ENCODE results near the gene UNC80. TPM values are rescaled to one million over a fixed set of nuclear protein-coding genes. Genes with fewer than 3 reads are reported as not detected.

The UNC80 gene
- total RNA-seq, 1 experiment from 2014 or later = 0.17 TPM

DNA sequence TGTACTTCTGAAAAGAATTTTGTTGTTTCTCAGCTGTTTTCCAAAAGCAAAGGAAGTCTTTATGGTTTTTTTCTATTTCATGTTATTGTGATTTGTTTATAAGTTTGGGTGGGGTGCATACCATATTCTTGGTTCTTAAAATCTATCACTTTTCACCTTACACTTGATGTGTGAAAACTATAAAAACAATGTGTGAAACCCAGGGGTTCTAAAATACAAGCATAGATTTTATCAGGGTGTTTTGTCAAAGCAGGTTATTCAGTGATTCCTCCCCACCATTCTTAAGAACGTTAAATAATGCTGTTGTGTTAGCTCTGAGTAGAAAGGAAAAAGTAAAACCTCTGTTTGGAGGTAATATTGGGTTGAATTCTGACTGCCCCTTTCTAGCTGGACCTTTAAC, 248.5 kb downstream of the UNC80 start:
- Histone ChIP-seq H3K36me3 (replicated peaks; ENCODE audit: control insufficient read depth, insufficient read depth, low read length) (peaks cover 24% of the 10 kb centered on the region), H3K27me3 (ENCODE audit: control insufficient read depth, insufficient read depth, low read length) (no peaks in the 10 kb centered on the region), H3K4me3 (ENCODE audit: insufficient read depth, low read depth, low read length) (no peak overlapping the region)
- no peak for DNase-seq

DNA sequence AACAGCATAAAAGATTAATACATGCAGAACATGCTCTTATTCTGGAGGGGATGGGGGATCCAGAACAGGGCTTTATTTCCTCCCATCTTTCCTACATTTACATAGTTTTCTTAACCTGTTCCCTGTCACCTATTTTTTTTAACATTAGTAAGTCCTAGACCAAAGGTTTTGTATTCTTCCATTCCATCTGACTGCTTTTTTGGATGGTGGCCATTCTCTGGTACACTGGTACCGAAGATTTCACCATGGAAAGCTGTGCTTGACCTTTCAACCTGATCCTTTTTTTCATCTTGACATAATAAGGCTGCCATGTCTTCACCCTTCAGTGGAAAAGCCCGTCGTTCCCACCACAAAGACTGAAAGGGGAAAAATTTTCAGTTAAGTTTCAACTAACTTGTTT, 251.2 kb downstream of the UNC80 start:
- DNase-seq = no peak
- Histone ChIP-seq H3K4me3 (ENCODE audit: insufficient read depth, low read depth, low read length) (no peak overlapping the region), H3K36me3 (replicated peaks; ENCODE audit: control insufficient read depth, insufficient read depth, low read length) (peaks cover 11% of the 10 kb centered on the region), H3K27me3 (ENCODE audit: control insufficient read depth, insufficient read depth, low read length) (no peaks in the 10 kb centered on the region)

- no peak for DNase-seq
- H3K4me3 ChIP-seq (ENCODE audit: insufficient read depth, low read depth, low read length) = no peak overlapping the region
- H3K36me3 ChIP-seq (replicated peaks; ENCODE audit: control insufficient read depth, insufficient read depth, low read length) = peaks cover 3% of the 10 kb centered on the region; the same call in 1 of the 2 replicates
- no peaks in the 10 kb centered on the region for H3K27me3 ChIP-seq (ENCODE audit: control insufficient read depth, insufficient read depth, low read length)
These were observed 256.0 kb downstream of the UNC80 start for GRCh38 chr2:210027608-210028007.

- Histone ChIP-seq H3K27me3 (ENCODE audit: control insufficient read depth, insufficient read depth, low read length) (no peaks in the 10 kb centered on the region), H3K36me3 (replicated peaks; ENCODE audit: control insufficient read depth, insufficient read depth, low read length) (0 out of 2 replicates have a peak, but pooled peaks cover 2% of the 10 kb centered on the region), H3K4me3 (ENCODE audit: insufficient read depth, low read depth, low read length) (no peak overlapping the region)
- DNase-seq = no peak
These were observed 256.5 kb downstream of the UNC80 start for GRCh38 chr2:210028178-210028577.

GRCh38 chr2:210034087-210034683, 262.6 kb downstream of the UNC80 start:
- Histone ChIP-seq H3K36me3 (replicated peaks; ENCODE audit: control insufficient read depth, insufficient read depth, low read length) (no peaks in the 10 kb centered on the region), H3K27me3 (ENCODE audit: control insufficient read depth, insufficient read depth, low read length) (no peaks in the 10 kb centered on the region), H3K4me3 (ENCODE audit: insufficient read depth, low read depth, low read length) (no peak overlapping the region)
- DNase-seq = no peak

- Histone ChIP-seq H3K4me3 (ENCODE audit: insufficient read depth, low read depth, low read length) (no peak overlapping the region), H3K36me3 (replicated peaks; ENCODE audit: control insufficient read depth, insufficient read depth, low read length) (no peaks in the 10 kb centered on the region), H3K27me3 (ENCODE audit: control insufficient read depth, insufficient read depth, low read length) (no peaks in the 10 kb centered on the region)
- DNase-seq = no peak
These were observed 264.0 kb downstream of the UNC80 start for GRCh38 chr2:210035679-210036078.

DNA sequence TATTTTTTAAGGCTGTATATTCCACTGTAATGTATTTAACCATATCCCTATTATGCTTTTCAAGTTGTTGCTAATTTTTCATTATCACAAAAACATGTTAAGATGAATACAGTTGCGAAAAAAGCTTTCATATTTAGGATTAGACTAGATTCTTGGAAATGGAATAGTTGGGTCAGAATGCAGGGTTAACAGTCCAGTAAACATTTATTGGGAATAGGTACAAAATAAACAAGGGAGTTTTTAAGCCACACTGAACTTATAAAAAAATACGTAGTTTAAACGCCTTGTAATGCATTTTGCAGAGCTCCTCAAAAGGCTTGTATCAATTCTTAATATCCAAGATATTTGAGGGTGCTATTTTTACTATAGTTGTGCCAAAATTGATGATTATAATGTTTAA, 266.4 kb downstream of the UNC80 start:
- Histone ChIP-seq H3K4me3 (ENCODE audit: insufficient read depth, low read depth, low read length) (no peak overlapping the region), H3K36me3 (replicated peaks; ENCODE audit: control insufficient read depth, insufficient read depth, low read length) (no peaks in the 10 kb centered on the region)

GRCh38 chr2:210046851-210047500, 275.3 kb downstream of the UNC80 start:
- Histone ChIP-seq H3K36me3 (replicated peaks; ENCODE audit: control insufficient read depth, insufficient read depth, low read length) (no peaks in the 10 kb centered on the region), H3K4me3 (ENCODE audit: insufficient read depth, low read depth, low read length) (no peak overlapping the region), H3K27me3 (ENCODE audit: control insufficient read depth, insufficient read depth, low read length) (no peaks in the 10 kb centered on the region)
- no peak for DNase-seq

More for the DNA sequence above, 266.4 kb downstream of the UNC80 start:
- DNase-seq = no peak
- no peaks in the 10 kb centered on the region for H3K27me3 ChIP-seq (ENCODE audit: control insufficient read depth, insufficient read depth, low read length)

Other genes with a start within 250 kb of the UNC80 start
- gene RPE, start 230.8 kb downstream of the UNC80 start, total RNA-seq (2014; rRNA removed; shearing (Covaris generic)) = 51.3 and 51.5 TPM in 2 replicates

Measured in H7 (cell line).